Pons (tissue), 1 donor: ENCODE results near the gene NTM.

Experiments used
- DNase-seq: peaks from one replicate; pipeline ENCODE4 v3.0.0-alpha.2; 2016; ENCODE audit warnings: low spot score

Gene NTM

DNA sequence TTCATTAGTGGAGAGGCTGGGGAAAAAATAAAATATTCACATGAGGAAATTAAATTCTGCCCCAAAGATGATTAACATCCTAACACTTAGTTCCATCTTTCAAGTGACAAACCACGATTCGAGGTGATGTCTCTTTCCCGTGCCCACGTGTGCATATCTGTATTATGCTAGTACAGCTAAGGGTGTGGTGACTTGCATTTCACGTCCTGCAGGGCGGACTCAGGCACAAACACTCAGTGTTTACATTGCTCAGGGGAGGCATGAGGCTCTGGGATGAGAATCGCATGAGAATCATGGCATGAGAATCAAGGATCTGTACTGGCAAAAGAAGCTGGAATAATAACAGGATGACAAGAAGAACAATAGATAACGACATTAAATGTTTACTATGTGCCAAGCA, 179.4 kb downstream of the NTM start:
- no peak for DNase-seq

DNA sequence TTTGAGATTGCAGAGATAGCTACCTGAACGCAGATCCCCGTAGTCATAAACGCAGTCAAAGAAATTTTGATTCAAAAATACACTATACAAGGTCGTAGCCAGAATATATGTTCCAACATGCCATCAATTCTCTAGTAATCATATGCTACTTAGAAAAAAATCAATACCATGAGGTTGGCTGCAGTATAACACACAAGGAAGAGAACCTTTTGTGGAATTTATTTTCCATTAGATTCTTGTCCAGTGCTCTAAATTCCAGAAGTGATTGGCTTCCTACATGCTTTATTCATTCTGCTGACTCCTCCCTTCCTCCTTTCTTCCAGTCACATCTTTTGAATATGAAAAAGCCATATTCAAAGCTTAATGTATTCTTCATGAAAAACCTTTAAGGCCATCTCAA, 189.9 kb downstream of the NTM start:
- no peak for DNase-seq

DNA sequence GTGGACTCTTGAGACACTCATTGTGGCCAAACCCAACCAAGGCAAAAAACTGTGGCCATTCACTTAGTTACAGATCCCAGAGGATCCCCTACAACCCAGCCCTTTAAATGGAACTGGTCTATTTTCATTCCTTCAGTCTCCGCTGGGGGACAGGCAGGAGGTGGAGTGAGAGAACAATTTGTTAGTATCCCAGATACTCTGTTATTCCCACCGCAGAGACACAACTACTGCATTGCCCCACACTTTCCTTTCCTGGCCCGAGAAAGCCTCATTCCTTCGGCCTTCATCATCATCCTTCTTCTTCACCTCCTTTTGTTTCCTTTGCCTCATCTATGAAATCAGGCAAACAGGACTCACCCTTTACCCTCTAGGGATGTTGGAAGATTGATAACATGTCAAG, 191.1 kb downstream of the NTM start:
- DNase-seq: peak; percentile 72

DNA sequence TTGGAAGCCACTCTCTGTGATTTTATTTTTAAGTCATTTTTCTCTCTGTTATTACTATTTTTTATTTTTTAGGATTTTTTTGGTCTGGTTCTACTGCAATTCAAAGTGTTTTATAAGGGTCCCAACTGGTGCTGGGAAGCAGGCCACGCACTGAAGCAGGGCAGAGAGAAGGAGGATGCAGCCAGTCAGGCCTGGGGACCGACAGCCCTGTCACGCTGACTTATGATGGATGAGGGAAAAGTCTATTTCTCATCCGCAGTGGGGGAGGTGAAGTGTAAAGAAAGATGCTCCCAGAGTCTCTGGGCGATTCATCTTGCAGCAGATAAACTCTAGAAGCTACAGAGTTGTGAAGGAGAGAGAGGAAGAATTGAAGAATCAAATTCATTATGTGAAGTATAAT, 191.6 kb downstream of the NTM start:
- DNase-seq: no peak

DNA sequence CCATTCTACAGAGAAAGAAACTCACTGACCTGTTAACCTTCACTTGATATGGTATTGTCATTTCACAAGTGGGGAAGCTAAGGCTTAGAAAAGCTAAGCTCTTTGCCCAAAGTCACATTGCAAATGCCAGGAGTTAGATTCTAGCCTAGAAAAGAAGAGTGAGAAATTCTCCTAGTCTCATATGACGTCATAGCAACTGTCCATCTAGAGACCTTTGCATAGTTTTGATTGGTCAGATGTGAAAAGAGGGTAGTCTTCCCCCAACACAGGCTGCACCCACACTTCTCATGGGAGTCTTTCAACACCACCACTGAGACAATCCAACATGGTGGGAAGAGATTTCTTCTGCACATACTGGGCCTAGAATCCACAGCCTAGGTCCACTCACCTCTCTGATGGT, 197.9 kb downstream of the NTM start:
- DNase-seq: no peak

DNA sequence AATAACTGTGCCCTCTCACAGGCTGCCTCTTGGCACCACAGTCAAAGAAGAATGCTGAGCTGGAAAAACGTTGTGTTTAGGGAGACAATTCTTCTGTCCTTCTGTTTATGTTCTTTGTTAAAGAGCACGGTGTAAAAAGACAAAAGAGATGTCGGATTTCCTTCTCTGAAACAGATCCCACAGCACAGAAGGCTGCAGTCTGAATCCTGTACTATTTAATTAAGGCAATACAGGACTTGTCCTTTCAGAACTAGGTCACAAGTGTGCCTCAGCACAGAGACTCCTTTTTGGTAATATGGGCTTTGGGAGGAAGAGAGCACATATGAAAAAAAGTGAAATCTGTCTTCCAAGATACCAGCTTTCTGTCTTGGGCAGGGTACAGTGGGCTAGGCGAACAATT, 201.2 kb downstream of the NTM start:
- peak; percentile 76 for DNase-seq

DNA sequence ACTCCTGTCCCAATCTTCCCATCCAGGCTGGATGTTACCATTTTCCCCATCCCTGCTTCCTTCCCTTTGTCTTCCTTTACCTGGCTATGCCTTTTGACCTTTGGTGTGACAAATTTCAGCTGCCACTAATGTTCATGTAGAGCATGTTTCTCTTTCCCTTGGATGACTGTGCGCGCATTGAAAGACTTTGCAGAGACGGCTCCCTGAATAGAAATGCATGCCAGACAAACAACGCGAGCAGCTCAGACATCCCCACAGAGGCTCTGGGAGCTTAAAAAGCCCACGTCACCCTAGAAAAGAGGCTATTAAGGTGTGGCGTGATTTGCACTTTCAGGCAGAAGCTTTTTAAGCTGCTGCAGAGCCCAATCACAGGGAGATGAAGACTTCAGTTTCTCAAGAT, 202.0 kb downstream of the NTM start:
- peak; percentile 80 for DNase-seq

DNA sequence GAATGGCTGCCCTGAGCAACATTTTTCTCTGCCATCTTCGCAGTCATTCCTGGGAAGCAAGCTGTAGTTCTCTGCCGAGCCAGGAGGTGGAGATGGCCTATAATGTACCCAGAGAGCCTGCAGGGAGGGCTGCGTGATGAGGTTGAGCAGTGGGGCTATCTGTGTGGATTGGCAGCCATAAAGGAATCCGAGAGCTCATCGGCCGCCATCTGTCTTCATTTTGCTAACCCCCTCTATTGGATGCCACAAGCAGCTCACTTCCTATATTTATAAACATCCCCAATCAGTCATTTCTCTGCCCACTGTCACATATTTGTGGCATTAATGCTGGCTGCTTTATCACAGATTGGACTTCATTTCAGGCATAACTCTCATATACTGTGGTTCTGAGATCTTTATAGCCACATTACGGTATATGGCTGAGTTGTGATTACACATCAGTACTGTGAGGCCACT, 209.5 kb downstream of the NTM start:
- DNase-seq: no peak

DNA sequence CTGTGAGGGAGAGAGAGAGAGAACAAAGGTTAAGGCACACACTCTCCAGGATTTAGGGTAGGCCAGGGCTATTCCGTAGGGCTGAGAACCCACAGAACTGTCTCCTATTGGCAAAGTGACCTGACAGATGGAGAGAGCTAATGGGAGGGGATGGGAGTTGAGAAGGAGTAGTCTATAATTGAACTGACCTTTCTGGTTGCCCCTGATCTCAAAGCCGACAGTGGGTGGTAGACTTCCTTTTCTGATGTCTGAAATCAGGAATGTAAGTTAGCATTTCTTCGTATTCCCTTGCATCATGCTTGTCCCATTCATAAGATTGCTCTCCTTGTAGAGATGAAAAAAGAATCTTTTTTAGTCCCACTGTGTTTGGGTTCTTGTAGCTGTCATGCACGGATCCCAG, 210.1 kb downstream of the NTM start:
- no peak for DNase-seq

DNA sequence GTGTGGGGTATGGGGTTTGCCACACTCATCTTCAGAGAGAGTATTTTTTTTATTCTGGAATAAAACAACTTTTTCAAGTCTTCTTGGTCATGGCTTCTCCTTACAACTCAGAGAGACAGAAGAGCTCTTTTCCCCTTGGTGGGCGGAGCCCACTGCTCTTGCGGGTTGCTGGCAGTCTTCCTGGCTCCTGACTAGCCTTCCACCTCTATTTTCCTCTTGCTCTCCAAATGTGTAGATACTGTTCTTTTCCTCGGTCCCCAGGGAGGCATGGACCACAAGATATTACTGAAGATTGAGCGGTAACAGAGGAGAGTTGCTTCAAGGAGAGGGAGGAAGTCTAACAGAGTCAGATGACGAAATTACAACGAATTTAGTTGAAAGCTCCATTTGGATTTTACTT, 210.6 kb downstream of the NTM start:
- no peak for DNase-seq

DNA sequence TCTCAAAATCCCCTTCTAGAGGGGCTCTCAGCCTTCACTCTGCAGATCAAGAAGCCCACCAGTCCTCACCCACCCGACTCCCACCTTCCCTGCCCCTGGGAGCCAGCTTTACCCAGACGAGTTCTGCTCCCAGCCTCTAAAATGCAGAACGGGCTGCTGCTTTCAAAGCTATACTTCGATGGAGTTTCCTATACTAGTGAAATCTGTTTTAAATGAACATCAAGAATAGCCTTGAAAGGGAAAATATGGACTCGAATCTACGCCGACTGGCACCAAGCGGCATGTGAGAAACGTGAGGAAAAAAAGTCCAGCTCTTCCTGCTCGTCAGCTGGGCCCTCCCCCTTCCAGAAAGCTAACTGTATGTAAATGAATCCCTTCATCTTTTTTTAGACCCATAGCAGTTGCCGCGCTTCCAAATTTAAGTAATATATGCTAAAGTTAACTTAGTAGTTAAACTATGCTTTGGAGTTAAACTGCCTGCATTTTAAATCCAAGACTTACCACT, 211.7 kb downstream of the NTM start:
- DNase-seq: peak; percentile 66

DNA sequence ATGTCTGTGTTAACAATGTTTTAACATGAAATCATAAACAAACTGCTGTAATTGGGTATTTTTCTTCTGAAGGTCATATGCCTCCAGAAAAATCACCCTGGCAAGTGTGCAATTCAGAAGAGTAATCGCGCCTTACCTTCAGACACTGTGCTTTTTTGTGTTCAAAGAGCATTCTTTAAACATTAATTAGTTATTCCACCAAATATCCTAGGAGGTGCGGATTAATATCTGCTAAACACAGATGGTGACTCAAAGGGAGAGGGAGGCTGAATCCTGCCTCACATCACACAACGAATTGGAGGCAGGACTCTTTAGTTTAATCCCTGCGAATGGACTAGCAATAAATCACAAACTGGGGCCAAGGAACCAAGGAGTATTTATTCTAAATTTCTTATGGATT, 213.0 kb downstream of the NTM start:
- DNase-seq: no peak

DNA sequence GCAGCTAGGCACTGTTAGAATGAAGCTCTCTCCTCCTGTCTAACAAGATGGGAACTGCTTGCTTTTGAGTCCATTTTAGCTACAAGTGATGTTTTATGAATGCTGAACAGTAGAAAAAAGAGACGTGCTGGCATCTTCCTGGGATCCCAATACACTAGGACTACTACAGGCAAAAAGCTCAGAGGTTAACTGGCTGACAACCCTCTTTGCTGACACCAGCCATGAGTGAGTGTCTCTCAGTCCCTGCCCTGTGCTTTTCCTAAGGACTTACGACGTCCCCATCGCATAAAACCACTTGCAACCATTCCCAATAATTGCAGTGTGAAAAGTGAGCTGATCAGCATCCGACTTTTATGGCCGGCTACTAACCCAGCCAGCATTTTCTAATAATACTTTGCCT, 213.5 kb downstream of the NTM start:
- DNase-seq: peak; percentile 67

DNA sequence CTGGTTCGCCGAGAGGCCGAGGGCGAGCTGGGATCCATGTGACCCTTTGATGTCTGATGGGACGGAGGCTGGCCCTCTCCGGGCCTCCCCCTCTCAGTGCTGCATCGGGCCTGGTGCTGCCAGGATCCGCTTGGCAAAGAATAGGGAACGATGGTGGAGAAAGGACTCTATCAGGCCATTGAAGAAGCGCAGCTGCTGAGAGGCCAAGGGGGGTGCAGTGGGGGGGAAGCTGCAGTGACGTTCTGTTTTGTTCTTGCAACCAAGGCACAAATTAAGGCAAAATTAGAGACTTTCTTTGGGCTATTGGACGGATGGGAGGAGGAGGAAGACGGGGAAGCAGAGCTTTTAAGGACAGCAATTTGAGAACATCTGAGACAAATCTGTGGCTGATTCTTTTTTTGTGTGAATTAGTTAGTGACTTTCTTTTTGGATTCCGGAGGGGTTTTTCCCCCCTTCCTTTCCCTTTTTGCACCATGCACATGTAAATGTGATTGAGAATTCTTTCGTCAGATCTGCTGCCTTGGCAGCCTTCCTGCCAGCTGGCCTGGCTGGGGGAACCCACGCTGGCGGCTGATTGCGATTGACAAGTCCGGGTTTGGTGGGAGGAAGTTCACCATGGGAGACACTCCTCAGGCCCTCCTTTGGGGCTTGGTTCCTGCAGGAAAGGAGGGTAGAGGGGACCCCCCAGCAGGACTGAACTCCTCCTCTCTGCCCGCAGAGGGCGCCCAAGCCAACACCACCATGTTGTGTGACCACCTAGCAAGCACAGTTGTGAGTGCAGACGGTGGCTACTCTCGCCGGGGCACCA, 214.6 kb downstream of the NTM start:
- peak; percentile 100 for DNase-seq

DNA sequence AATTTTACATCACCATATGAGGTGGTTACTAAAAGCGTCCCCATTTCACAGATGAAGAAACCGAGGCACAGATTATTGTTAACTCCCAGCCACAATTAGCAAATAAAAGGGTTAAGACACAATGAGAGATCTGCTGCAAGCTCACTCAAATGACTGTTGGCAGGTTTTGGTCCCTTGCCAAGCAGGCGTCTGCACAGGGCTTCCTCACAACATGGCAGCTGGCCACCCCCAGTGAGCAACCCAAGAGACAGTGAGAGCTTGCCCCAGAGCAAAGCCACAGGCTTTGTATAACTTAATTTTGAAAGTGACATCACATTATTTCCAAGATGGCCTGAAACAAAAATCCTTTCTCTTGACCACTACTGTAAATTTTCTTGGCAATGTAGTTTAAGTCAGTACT, 217.6 kb downstream of the NTM start:
- no peak for DNase-seq

DNA sequence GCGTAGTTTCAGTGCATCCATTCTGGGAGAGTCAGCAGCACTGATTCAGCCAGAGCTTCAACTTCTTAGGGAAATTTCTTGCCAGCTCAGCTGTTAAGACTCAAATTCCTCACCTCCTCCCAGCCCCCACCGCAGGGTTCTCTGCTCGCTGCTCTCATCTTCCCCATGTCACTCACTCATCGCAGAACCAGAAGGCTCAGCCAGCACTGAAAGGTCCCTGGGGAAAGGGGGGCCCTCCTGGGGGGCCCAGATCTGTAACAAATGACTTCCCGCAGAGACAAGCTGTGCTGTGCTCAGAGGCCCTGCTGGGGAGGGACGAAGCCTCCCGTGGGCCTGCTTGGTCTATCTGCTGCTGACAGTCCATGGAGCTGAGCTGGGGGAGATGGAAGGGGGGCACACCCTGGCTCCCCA, 220.6 kb downstream of the NTM start:
- no peak for DNase-seq

DNA sequence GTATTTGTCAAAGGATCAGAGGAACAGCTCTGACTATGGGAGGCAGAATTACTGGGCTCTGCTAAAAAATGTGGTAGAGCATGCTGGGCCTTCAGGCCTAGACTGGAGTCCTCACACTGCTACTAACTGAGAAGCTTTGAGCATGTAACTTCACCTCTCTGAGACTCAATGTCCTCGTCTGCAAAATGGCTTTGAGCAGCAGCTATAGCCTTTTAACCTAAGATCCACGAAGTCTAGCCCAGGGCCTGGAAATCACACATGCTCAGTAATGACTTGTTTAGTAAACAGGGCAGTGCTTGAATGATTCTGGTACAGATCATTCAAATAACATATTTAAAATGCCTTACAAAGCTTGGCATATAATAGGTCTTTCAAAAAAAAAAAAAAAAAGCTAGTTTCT, 221.7 kb downstream of the NTM start:
- peak; percentile 55 for DNase-seq

DNA sequence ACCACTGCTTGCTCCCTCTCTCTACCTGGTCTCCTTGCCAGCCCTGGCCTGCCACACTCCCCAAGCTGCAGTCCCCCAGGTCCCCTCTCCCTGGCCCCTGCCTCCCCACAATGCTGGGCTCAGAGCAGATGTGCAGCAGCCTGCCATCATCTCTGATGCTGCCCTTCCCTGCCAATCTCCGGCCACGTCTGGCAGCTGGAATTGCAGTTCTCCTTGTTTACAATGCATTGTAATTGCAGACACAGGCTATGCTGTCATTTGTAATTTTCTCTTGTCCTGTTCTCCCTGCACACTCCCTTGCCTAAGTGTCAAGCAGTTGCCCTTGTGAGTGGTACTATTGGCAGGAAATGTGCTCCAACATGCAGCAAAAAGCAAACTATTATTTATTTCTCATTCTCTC, 222.3 kb downstream of the NTM start:
- peak; percentile 89 for DNase-seq

DNA sequence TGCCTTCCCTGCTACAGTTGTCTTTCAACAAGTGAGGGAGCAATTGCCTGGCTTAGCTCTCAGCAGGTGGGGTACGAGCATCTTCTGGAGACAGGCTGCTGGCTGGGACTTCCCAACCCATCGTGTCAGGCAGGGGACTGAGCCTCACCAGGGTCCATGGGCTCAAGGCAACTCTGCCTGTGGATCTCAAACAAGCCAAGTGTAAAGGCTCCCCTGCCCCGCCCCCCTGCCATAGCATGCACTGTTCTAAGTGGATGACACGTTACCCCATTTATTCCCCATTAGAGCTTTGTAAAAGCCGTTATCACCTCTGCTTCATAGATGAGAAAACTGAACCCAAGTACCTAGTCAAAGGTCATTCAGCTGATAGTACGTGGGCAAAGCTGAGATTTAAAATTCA, 222.9 kb downstream of the NTM start:
- no peak for DNase-seq

DNA sequence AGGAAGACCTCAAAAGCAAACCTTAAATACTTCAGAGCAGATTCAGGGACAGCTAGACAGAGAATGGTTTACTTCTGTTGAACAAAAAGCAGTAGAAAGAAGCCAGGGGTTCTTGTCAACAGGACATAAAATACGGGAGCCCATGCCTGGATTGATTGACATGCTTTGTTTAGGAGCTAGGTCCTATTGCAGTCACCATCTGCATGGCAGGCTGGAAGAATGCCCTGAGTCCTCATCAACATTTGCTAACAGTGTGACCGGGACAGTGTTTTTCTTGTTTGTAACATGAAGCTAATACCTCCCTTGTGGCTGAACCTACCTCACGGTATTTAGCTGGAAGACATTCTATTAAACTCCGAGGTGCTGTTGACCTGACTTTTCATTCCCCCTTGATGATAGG, 225.4 kb downstream of the NTM start:
- DNase-seq: peak; percentile 90

DNA sequence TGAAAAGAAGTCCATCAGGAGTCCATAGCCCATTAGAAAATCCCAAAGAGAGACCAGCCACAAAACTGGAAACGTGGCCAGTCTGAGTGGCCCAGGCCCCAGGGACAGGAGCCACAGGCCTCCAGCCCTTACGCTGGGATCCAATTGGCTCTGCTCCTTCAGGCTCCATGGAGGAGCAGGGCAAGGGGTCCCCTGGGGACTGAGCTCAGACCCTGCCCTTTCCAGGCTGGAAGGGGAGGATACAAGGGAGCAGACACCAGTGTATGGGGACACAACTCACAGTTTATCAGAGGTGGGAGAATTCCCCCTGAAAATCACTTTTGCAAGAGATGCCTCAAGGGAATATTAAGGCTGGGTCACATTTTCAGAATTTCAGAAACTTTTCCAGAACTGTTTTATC, 227.5 kb downstream of the NTM start:
- DNase-seq: peak; percentile 24

DNA sequence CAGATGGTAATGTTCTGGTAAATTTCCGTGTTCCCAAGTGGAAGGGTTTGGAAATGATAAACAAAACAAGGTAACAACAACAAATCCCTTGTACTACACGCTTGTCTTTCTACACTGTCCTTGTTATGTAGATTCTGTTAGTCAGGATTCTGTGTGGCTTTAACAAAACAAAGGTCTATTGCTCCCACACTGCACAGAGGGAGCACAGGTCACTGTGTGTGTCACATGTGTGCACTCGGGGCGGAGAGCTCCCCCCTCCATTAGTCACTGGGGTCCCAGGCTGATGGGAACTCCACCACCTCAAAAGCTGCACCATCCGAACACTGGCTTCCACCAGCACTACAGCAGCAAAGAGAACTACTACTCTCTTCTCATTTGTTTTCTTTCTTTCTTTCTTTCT, 227.9 kb downstream of the NTM start:
- DNase-seq: peak; percentile 87

DNA sequence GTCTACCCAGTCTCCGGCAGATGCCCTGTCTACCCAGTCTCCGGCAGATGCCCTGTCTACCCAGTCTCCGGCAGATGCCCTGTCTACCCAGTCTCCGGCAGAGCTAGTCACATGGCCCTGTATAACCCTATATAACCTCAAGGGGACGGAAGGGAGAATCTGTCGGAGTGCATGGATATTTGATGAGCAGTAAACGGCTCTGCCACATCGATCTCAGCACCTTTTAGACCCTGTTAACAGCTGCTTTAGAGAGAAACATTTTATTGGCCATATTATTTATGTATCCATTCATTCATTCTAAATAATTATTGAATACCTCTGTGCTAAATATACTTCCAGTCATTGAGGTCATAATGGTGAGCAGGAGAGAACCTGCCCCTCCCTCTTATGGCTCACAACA, 228.9 kb downstream of the NTM start:
- no peak for DNase-seq

DNA sequence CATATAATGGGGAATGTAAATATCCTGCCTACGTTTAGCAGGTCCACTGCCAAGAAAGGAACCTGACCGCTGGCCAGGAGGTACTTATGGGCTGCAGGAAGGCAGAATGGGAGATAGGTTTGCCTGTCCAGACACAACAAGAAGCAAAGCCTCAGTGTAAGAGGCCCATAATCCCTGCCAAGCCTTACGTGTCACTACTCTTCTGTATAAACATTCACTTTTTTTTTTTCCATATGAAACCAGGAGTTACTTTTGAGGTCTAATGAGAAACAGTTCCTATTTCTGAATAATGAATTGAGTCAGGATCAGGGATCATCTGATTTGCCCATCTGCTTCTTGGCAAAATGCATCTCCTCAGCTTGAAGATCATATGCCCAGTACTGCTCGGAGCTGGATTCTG, 230.2 kb downstream of the NTM start:
- DNase-seq: no peak
